GM21576 (cell line): ENCODE measurements around the gene ZNG1A.
"Not testable (repeated sequence)": the region's sequence is repeated elsewhere in the genome, so short reads cannot be mapped to it uniquely, and the experiment has no call there.

ENCODE experiments used
- ATAC-seq: cut with Tn5 transposase; IDR thresholded peaks from one replicate; pipeline ENCODE4 v1.9.1; 2021; ENCODE audit warnings: mild to moderate bottlenecking, moderate library complexity; ENCODE audit not compliant: unreplicated experiment

ZNG1A gene

GRCh38 chr9:98775-99174 is 80.1 kb downstream of the ZNG1A start:
- ATAC-seq: not testable (repeated sequence)

GRCh38 chr9:94992-95391 is 83.9 kb downstream of the ZNG1A start:
- ATAC-seq: not testable (repeated sequence)

- ATAC-seq: not testable (repeated sequence)
These were observed 84.5 kb downstream of the ZNG1A start for GRCh38 chr9:94323-94722.

GRCh38 chr9:93909-94308 is 84.9 kb downstream of the ZNG1A start:
- not testable (repeated sequence) for ATAC-seq

GRCh38 chr9:90851-91250 is 88.0 kb downstream of the ZNG1A start:
- not testable (repeated sequence) for ATAC-seq

- ATAC-seq: peak; percentile 78
These were observed 90.3 kb downstream of the ZNG1A start for GRCh38 chr9:88396-89037.

GRCh38 chr9:87860-88259 is 91.0 kb downstream of the ZNG1A start:
- not testable (repeated sequence) for ATAC-seq

- not testable (repeated sequence) for ATAC-seq
These were observed 91.8 kb downstream of the ZNG1A start for GRCh38 chr9:87105-87504.

- ATAC-seq: not testable (repeated sequence)
These were observed 92.2 kb downstream of the ZNG1A start for GRCh38 chr9:86697-87096.

- not testable (repeated sequence) for ATAC-seq
These were observed 95.7 kb downstream of the ZNG1A start for GRCh38 chr9:82932-83689.

GRCh38 chr9:78333-78732 is 100.5 kb downstream of the ZNG1A start:
- not testable (repeated sequence) for ATAC-seq

GRCh38 chr9:76389-76788 is 102.5 kb downstream of the ZNG1A start:
- ATAC-seq: not testable (repeated sequence)

- not testable (repeated sequence) for ATAC-seq
These were observed 104.8 kb downstream of the ZNG1A start for GRCh38 chr9:73900-74525.

- ATAC-seq: not testable (repeated sequence)
These were observed 105.6 kb downstream of the ZNG1A start for GRCh38 chr9:73076-73899.
